Activated T-cell treated with anti-CD3 and anti-CD28 coated beads, Interleukin-2, amount 50 U/mL, for 4 hours (primary cell): ENCODE data around the gene UBE2E1. TPM values are rescaled to one million over a fixed set of nuclear protein-coding genes. Genes with fewer than 3 reads are reported as not detected.
"Not testable (repeated sequence)": the region's sequence is repeated elsewhere in the genome, so short reads cannot be mapped to it uniquely, and the experiment has no call there.

Experiments
- ATAC-seq, 2 donors: fragments of 200-7000 bp; cut with Tn5 transposase; one replicate each; pipeline ENCODE4 v1.10.0; 2021
- DNase-seq: peaks from one replicate; pipeline ENCODE4 v3.0.0-alpha.2; 2020
- H3K27me3 Mint-ChIP-seq: one replicate; pipeline ENCODE4 v1.8.0; 2021; ENCODE audit warnings: low read depth, mixed read lengths
- H3K36me3 Mint-ChIP-seq: one replicate; pipeline ENCODE4 v1.8.0; 2022; ENCODE audit warnings: mixed read lengths; ENCODE audit not compliant: insufficient read depth
- H3K4me1 Mint-ChIP-seq: one replicate; pipeline ENCODE4 v1.8.0; 2021; ENCODE audit warnings: low read depth, mixed read lengths
- H3K4me3 Mint-ChIP-seq: one replicate; pipeline ENCODE4 v1.8.0; 2021; ENCODE audit warnings: mild to moderate bottlenecking, moderate library complexity, mixed read lengths
- H3K9me3 Mint-ChIP-seq: one replicate; pipeline ENCODE4 v1.8.0; 2021; ENCODE audit warnings: mixed read lengths
- total RNA-seq, 3 donors: library from RNA; stranded (reverse); gene quantifications; one replicate each; pipeline ENCODE4 v1.2.1, GENCODE V29; 2021

Gene UBE2E1
- total RNA-seq, 3 donors from 2014 or later = 52.9 to 56.3 (median 54.1) TPM

DNA sequence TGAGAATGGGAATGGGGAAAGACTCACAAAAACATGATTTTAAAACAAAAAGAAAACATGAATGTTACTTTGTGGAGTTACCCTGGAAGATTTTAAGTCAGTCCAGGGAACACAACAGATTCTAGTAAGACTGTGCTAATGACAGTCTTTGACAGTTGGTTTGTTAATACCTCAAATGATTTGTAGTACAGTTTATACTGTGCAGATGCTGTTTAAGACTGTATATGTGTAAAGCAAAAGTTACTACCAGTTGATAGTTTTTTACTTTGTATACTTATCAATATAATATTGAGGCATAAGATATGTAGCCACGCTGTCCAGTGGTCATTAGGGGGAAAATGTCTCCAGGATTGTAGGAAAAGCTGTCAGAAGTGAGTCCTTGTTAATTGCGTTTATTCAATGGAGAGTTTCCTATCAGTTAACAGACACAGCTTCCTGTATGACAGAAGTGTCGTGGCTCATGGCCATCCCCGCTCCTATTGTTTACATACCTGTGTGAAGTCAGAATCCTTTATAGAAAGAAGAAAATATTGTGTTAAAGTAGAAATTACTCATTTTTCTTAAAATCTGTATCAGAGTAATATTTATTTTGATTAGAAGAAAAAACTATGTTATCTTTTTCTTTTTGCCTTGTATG lies 75.1 kb downstream of the UBE2E1 start:
- no peaks in the 10 kb centered on the region for H3K27me3 Mint-ChIP-seq
- H3K36me3 Mint-ChIP-seq = peaks cover 6% of the 10 kb centered on the region
- no peak for DNase-seq
- no peak for ATAC-seq
- H3K4me3 Mint-ChIP-seq = no peak overlapping the region
- peaks cover 24% of the 10 kb centered on the region for H3K4me1 Mint-ChIP-seq
- no peaks in the 10 kb centered on the region for H3K9me3 Mint-ChIP-seq

DNA sequence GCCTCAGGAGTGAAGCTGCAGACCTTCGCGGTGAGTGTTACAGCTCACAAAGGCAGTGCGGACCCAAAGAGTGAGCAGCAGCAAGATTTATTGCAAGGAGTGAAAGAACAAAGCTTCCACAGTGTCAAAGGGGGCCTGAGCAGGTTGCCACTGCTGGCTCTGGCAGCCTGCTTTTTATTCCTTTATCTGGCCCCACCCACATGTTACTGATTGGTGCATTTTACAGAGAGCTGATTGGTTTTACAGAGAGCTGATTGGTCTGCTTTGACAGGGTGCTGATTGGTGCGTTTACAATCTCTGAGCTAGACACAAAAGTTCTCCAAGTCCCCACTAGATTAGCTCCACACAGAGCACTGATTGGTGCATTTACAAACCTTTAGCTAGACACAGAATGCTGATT lies 76.2 kb downstream of the UBE2E1 start:
- not testable (repeated sequence) for H3K9me3 Mint-ChIP-seq, H3K27me3 Mint-ChIP-seq, DNase-seq, H3K4me3 Mint-ChIP-seq, H3K36me3 Mint-ChIP-seq, ATAC-seq
- H3K4me1 Mint-ChIP-seq = peaks cover 16% of the 10 kb centered on the region

- Mint-ChIP-seq H3K4me3 (no peak overlapping the region), H3K9me3 (no peaks in the 10 kb centered on the region), H3K27me3 (no peaks in the 10 kb centered on the region), H3K36me3 (peaks cover 6% of the 10 kb centered on the region), H3K4me1 (peaks cover 14% of the 10 kb centered on the region)
- DNase-seq = no peak
- ATAC-seq = no peak
Measured at GRCh38 chr3:23882487-23882918, 76.7 kb downstream of the UBE2E1 start.

GRCh38 chr3:23884481-23884880 lies 78.7 kb downstream of the UBE2E1 start:
- Mint-ChIP-seq H3K4me3 (no peak overlapping the region), H3K9me3 (no peaks in the 10 kb centered on the region), H3K4me1 (peaks cover 10% of the 10 kb centered on the region), H3K27me3 (no peaks in the 10 kb centered on the region), H3K36me3 (peaks cover 6% of the 10 kb centered on the region)
- DNase-seq (no peak), ATAC-seq (no peak)

- H3K4me1 Mint-ChIP-seq = peaks cover 10% of the 10 kb centered on the region
- no peak for DNase-seq
- H3K4me3 Mint-ChIP-seq = no peak overlapping the region
- ATAC-seq = no peak
- no peaks in the 10 kb centered on the region for H3K27me3 Mint-ChIP-seq
- peaks cover 8% of the 10 kb centered on the region for H3K36me3 Mint-ChIP-seq
- no peaks in the 10 kb centered on the region for H3K9me3 Mint-ChIP-seq
Measured at GRCh38 chr3:23885210-23885609, 79.5 kb downstream of the UBE2E1 start.

- no peak for ATAC-seq
- no peak for DNase-seq
- peaks cover 10% of the 10 kb centered on the region for H3K36me3 Mint-ChIP-seq
- no peaks in the 10 kb centered on the region for H3K9me3 Mint-ChIP-seq
- no peaks in the 10 kb centered on the region for H3K27me3 Mint-ChIP-seq
- peaks cover 5% of the 10 kb centered on the region for H3K4me1 Mint-ChIP-seq
- H3K4me3 Mint-ChIP-seq = no peak overlapping the region
Measured at GRCh38 chr3:23886311-23886710, 80.6 kb downstream of the UBE2E1 start.

DNA sequence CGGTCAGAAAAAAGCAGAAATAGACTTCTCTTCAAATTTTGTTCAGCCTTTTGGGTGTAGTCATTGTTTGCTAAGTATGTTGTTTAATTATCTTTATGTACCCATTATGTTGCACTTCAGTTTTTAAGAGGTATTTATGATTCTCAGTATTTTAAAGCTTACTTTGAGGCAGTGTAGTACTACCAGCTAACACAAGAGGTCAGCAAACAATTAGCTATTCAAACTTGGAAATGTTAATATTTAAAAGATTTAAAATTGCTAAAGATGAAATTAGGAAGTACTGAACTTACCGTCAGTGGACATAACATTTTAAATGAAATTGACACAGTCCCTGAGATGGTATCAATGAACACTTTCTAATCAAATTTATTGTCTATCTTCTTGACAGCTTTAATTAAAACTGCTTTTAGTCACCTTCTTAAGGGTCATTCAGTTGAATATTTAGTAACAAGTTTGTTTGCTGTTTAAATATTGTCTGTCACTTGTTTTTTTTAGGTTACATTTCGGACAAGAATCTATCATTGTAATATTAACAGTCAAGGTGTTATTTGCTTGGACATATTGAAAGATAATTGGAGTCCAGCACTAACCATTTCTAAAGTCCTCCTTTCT lies 83.0 kb downstream of the UBE2E1 start:
- no peak for DNase-seq
- Mint-ChIP-seq H3K36me3 (peaks cover 10% of the 10 kb centered on the region), H3K4me3 (no peak overlapping the region), H3K9me3 (no peaks in the 10 kb centered on the region), H3K4me1 (no peaks in the 10 kb centered on the region), H3K27me3 (no peaks in the 10 kb centered on the region)
- no peak for ATAC-seq

DNA sequence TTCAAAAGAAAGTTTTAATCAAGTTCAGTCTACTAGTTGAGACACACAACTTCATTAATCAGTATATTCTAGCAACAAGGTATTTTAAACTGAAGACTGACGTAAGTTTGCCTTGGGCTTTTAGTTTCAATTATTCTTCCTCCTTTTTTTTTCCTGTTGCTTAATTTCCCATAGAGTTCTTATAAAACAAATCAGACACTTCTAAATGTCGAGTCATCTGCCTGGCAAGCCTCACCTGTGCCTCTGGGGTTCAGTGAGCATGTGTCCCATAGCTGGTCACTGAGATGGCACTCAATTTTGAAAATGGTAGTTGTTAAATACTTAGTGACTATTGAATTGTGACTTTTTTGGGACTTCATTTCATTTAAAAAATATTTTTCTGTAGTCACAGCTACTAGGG lies 83.6 kb downstream of the UBE2E1 start:
- DNase-seq (no peak), ATAC-seq (no peak)
- Mint-ChIP-seq H3K9me3 (no peaks in the 10 kb centered on the region), H3K36me3 (peaks cover 11% of the 10 kb centered on the region), H3K27me3 (no peaks in the 10 kb centered on the region), H3K4me3 (no peak overlapping the region), H3K4me1 (no peaks in the 10 kb centered on the region)

DNA sequence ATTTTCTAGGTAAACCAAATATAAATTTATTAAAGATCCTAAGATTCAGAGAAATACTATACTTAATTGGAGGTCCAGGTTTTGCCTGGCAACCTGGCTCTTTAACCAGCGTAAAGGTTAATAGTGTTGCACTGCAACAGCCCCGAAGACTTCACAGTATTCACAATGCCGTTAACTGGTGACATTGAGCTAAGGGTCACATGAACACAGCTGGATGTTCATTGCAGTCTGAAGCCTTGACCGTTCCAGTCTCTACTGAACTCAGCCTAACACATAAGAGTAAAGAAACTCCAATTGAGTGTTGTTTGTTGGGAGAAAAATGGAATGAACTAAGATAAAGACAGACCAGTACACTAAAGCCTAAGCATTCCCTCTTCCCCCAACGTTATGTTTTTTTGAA lies 84.2 kb downstream of the UBE2E1 start:
- DNase-seq = no peak
- no peaks in the 10 kb centered on the region for H3K4me1 Mint-ChIP-seq
- H3K9me3 Mint-ChIP-seq = no peaks in the 10 kb centered on the region
- ATAC-seq = no peak
- H3K27me3 Mint-ChIP-seq = no peaks in the 10 kb centered on the region
- H3K4me3 Mint-ChIP-seq = no peak overlapping the region
- H3K36me3 Mint-ChIP-seq = peaks cover 11% of the 10 kb centered on the region

DNA sequence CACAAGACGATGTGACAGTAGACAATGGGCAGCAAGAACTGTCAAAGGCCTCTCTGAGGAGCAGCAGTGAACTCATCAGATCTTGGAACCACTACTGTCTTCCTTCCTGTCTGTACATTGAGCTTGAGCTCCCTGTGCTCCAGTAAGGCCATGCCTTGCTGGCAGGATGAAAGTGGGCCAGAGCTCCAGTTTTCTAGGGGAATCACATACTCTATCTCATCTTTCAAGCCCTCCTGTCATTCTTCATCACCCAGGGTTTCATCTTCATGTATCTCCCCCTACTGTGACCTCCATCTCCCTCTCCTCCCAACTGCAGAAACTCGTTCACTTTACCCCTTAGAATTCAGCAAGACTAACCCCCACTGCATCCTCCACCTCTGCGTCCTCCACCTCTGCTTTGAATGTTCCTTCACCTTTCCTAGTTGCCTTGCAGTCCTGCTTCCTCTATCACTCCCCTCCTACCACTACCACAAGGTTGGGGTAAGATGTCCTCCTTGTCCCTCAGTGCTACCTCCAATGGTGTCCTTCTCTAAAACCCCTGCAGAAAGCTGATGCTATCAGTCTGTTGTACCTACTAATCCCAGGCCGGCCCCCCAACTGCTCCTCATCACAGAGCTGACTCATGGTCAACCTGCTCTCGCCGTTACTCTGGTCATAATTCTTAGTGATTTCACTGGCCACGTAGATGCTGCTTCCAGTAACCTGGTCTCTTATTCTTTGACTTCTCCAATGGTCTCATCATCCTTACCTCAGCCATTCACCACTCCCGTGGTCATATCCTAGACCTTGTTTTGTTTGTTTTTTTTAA lies 88.7 kb downstream of the UBE2E1 start:
- H3K4me3 Mint-ChIP-seq = no peak overlapping the region
- no peaks in the 10 kb centered on the region for H3K4me1 Mint-ChIP-seq
- no peaks in the 10 kb centered on the region for H3K9me3 Mint-ChIP-seq
- DNase-seq = no peak
- peaks cover 23% of the 10 kb centered on the region for H3K36me3 Mint-ChIP-seq
- no peak for ATAC-seq
- no peaks in the 10 kb centered on the region for H3K27me3 Mint-ChIP-seq

DNA sequence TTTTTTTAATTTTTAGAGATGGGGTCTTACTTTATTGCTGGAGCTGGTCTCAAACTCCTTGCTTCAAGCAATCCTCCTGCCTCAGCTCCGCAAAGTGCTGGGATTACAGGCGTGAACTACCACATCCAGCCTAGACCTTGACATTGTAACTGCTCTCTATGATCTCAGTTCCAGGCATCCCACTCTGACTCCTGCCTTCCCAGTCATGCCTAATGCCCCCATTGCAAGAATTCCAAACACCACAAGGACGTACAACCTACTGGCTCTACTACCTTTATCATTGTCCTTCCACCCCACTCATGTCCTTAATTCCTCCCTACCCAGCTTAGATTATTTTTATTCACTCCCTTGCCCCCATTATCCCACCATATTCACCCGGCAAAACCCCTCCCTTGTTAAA lies 89.4 kb downstream of the UBE2E1 start:
- no peaks in the 10 kb centered on the region for H3K9me3 Mint-ChIP-seq
- ATAC-seq = no peak
- H3K4me3 Mint-ChIP-seq = no peak overlapping the region
- peaks cover 25% of the 10 kb centered on the region for H3K36me3 Mint-ChIP-seq
- no peaks in the 10 kb centered on the region for H3K4me1 Mint-ChIP-seq
- no peak for DNase-seq
- no peaks in the 10 kb centered on the region for H3K27me3 Mint-ChIP-seq

DNA sequence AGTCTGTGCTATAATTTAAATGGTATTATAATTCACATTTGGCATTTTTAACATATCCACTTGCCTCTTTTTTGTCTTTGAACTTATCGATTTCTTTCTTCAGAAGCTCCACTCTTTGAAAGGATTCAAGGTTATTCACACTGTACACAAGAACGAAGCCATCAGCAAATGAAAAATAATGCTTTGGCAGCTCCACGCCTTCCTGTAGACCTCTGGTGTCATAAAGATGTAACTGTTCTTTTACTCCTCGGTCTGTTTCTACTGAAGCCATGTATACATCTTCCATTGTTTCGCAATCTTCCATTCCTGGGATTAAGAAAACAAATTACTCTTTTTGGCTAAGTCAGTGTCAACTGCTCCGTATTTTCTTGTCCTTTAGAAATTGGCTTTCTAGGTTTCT lies 95.0 kb downstream of the UBE2E1 start:
- H3K9me3 Mint-ChIP-seq = no peaks in the 10 kb centered on the region
- peaks cover 36% of the 10 kb centered on the region for H3K36me3 Mint-ChIP-seq
- H3K27me3 Mint-ChIP-seq = no peaks in the 10 kb centered on the region
- DNase-seq = no peak
- H3K4me1 Mint-ChIP-seq = no peaks in the 10 kb centered on the region
- no peak overlapping the region for H3K4me3 Mint-ChIP-seq
- ATAC-seq = no peak

- peaks cover 27% of the 10 kb centered on the region for H3K36me3 Mint-ChIP-seq
- no peaks in the 10 kb centered on the region for H3K4me1 Mint-ChIP-seq
- H3K9me3 Mint-ChIP-seq = no peaks in the 10 kb centered on the region
- H3K4me3 Mint-ChIP-seq = no peak overlapping the region
- H3K27me3 Mint-ChIP-seq = no peaks in the 10 kb centered on the region
- ATAC-seq (no peak), DNase-seq (no peak)
Measured at GRCh38 chr3:23904545-23904944, 98.8 kb downstream of the UBE2E1 start.

- Mint-ChIP-seq H3K4me3 (no peak overlapping the region), H3K36me3 (peaks cover 14% of the 10 kb centered on the region), H3K4me1 (peaks cover 6% of the 10 kb centered on the region), H3K9me3 (no peaks in the 10 kb centered on the region), H3K27me3 (no peaks in the 10 kb centered on the region)
- no peak for ATAC-seq
- no peak for DNase-seq
Measured at GRCh38 chr3:23909341-23909740, 103.6 kb downstream of the UBE2E1 start.

- ATAC-seq (no peak), DNase-seq (no peak)
- Mint-ChIP-seq H3K4me1 (peaks cover 18% of the 10 kb centered on the region), H3K36me3 (peaks cover 6% of the 10 kb centered on the region), H3K9me3 (no peaks in the 10 kb centered on the region), H3K4me3 (no peak overlapping the region), H3K27me3 (peaks cover 3% of the 10 kb centered on the region)
Measured at GRCh38 chr3:23911397-23911796, 105.6 kb downstream of the UBE2E1 start.
